ENCODE data around the gene NCKAP5. TPM values are rescaled to one million over a fixed set of nuclear protein-coding genes. Genes with fewer than 3 reads are reported as not detected.

NCKAP5 gene
- total and polyA plus RNA-seq, 2 donors (not counting 1 experiment from before 2014, with no cell fraction given): not detected

DNA sequence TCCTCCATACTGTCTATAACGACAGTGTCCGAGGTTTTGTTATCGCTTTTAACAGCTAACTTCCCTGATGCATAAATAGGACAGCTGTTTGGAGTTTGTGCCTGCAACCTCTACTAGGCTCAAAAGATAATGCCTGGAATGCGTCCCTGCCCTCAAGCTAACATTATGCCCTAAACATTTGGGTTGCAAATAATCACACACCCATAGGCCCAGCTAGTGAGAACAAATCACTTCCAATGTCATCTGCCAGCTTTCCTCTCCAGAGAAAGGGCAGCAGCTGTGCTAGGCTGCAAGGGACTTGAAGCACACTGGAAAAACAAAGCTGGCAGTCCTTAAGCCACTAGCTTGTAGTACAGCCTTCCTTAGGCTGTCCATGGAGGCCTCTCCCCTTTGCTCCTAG is 696.4 kb downstream of the NCKAP5 start:
- no peaks in the 10 kb centered on the region for H3K4me1 ChIP-seq (ENCODE audit: control insufficient read depth in 2 of 2, insufficient read depth in 2 of 2, low read length in 2 of 2)
- ATAC-seq (ENCODE audit: low read depth): no peak
- H3K27ac ChIP-seq (ENCODE audit: low read length in 2 of 2): no peak overlapping the region
- H3K36me3 ChIP-seq (replicated peaks in 1 of 2; ENCODE audit: control extremely low read depth in 1 of 2, control insufficient read depth in 1 of 2, extremely low read depth in 1 of 2, insufficient read depth in 2 of 2, low read length in 1 of 2): no peaks in the 10 kb centered on the region
- Mint-ChIP-seq H3K27me3 (no peaks in the 10 kb centered on the region), H3K4me3 (no peak overlapping the region), H3K4me1 (no peaks in the 10 kb centered on the region), H3K9me3 (ENCODE audit: insufficient read depth) (no peaks in the 10 kb centered on the region), H3K27ac (no peak overlapping the region)
- no peaks in the 10 kb centered on the region for H3K79me2 ChIP-seq (ENCODE audit: control insufficient read depth, insufficient read depth, low read length)
- intact Hi-C loops (cut with micrococcal nuclease): no loop called here
- no peak for DNase-seq
- H3K27me3 ChIP-seq (replicated peaks in 1 of 4; ENCODE audit: control extremely low read depth in 1 of 4, control insufficient read depth in 3 of 4, insufficient read depth in 4 of 4, low read length in 3 of 4): no peaks in the 10 kb centered on the region
- POLR2A ChIA-PET: no interaction called here
- no peak overlapping the region for H3K4me3 ChIP-seq (ENCODE audit: control extremely low read depth in 1 of 5, extremely low read depth in 1 of 5, insufficient read depth in 1 of 5, low read depth in 2 of 5, low read length in 4 of 5)
- H3K9ac ChIP-seq (ENCODE audit: low read length): no peak overlapping the region
- no peak overlapping the region for H3K4me2 ChIP-seq (replicated peaks; ENCODE audit: low read depth, low read length, poor library complexity, severe bottlenecking)
- H2AFZ ChIP-seq (ENCODE audit: insufficient read depth, low read depth, low read length, poor library complexity, severe bottlenecking): no peak overlapping the region
- CTCF ChIA-PET: no interaction called here
- TF ChIP-seq, protein P1, sequence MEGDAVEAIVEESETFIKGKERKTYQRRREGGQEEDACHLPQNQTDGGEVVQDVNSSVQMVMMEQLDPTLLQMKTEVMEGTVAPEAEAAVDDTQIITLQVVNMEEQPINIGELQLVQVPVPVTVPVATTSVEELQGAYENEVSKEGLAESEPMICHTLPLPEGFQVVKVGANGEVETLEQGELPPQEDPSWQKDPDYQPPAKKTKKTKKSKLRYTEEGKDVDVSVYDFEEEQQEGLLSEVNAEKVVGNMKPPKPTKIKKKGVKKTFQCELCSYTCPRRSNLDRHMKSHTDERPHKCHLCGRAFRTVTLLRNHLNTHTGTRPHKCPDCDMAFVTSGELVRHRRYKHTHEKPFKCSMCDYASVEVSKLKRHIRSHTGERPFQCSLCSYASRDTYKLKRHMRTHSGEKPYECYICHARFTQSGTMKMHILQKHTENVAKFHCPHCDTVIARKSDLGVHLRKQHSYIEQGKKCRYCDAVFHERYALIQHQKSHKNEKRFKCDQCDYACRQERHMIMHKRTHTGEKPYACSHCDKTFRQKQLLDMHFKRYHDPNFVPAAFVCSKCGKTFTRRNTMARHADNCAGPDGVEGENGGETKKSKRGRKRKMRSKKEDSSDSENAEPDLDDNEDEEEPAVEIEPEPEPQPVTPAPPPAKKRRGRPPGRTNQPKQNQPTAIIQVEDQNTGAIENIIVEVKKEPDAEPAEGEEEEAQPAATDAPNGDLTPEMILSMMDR (IDR thresholded peaks at IDR 0.05): no peak
- TF ChIP-seq EZH2 (IDR thresholded peaks at IDR 0.05; ENCODE audit: borderline replicate concordance, insufficient read depth, low read depth, low read length, poor library complexity, severe bottlenecking): no peak
- H4K20me1 ChIP-seq (ENCODE audit: control insufficient read depth, insufficient read depth, low read length, poor library complexity, severe bottlenecking): no peaks in the 10 kb centered on the region
- WGBS (ENCODE audit: insufficient coverage): 87% methylated on average over 4 of the region's 4 CpGs
- H3K9me3 ChIP-seq (ENCODE audit: control extremely low read depth in 1 of 3, control insufficient read depth in 2 of 3, insufficient read depth in 1 of 3, low read length in 2 of 3): no peaks in the 10 kb centered on the region

DNA sequence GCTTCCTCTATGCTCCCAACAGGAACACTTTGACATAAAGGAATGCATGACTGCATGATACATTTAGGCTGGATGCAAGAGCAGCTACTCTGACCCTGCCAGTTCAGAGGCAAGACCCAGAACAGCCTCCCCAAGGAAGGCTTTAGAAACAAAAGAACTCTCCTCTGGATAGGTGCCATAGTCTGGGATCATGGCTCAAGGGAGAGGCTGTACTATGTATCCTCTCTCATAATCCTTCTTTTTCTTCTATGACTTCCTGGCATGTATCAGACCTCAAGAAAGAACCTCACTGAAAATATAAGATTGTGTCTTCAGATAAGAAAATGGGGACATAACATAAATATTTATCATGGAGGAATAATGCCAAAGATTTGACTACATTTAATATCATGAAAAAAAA is 704.3 kb downstream of the NCKAP5 start:
- Histone ChIP-seq H2AFZ (ENCODE audit: insufficient read depth, low read depth, low read length, poor library complexity, severe bottlenecking) (no peak overlapping the region), H3K4me3 (ENCODE audit: control extremely low read depth in 1 of 5, extremely low read depth in 1 of 5, insufficient read depth in 1 of 5, low read depth in 2 of 5, low read length in 4 of 5) (no peak overlapping the region), H3K36me3 (replicated peaks in 1 of 2; ENCODE audit: control extremely low read depth in 1 of 2, control insufficient read depth in 1 of 2, extremely low read depth in 1 of 2, insufficient read depth in 2 of 2, low read length in 1 of 2) (no peaks in the 10 kb centered on the region), H3K4me2 (replicated peaks; ENCODE audit: low read depth, low read length, poor library complexity, severe bottlenecking) (no peak overlapping the region), H4K20me1 (ENCODE audit: control insufficient read depth, insufficient read depth, low read length, poor library complexity, severe bottlenecking) (no peaks in the 10 kb centered on the region), H3K27me3 (replicated peaks in 1 of 4; ENCODE audit: control extremely low read depth in 1 of 4, control insufficient read depth in 3 of 4, insufficient read depth in 4 of 4, low read length in 3 of 4) (no peaks in the 10 kb centered on the region), H3K9ac (ENCODE audit: low read length) (no peak overlapping the region), H3K79me2 (ENCODE audit: control insufficient read depth, insufficient read depth, low read length) (no peaks in the 10 kb centered on the region), H3K27ac (ENCODE audit: low read length in 2 of 2) (no peak overlapping the region), H3K9me3 (ENCODE audit: control extremely low read depth in 1 of 3, control insufficient read depth in 2 of 3, insufficient read depth in 1 of 3, low read length in 2 of 3) (no peaks in the 10 kb centered on the region), H3K4me1 (ENCODE audit: control insufficient read depth in 2 of 2, insufficient read depth in 2 of 2, low read length in 2 of 2) (no peaks in the 10 kb centered on the region)
- intact Hi-C loops (cut with micrococcal nuclease): no loop called here
- Mint-ChIP-seq H3K27me3 (no peaks in the 10 kb centered on the region), H3K9me3 (ENCODE audit: insufficient read depth) (no peaks in the 10 kb centered on the region), H3K4me3 (no peak overlapping the region), H3K4me1 (no peaks in the 10 kb centered on the region), H3K27ac (no peak overlapping the region)
- CTCF ChIA-PET: no interaction called here
- ATAC-seq (ENCODE audit: low read depth) (no peak), DNase-seq (no peak)
- POLR2A ChIA-PET: no interaction called here
- no peak for TF ChIP-seq EZH2 (IDR thresholded peaks at IDR 0.05; ENCODE audit: borderline replicate concordance, insufficient read depth, low read depth, low read length, poor library complexity, severe bottlenecking)
- TF ChIP-seq, protein P1 (IDR thresholded peaks at IDR 0.05): no peak
